Neural crest cell (in vitro differentiated cells): ENCODE data around the gene SCGB1C2. TPM values are rescaled to one million over a fixed set of nuclear protein-coding genes. Genes with fewer than 3 reads are reported as not detected.

Experiments used
- DNase-seq: peaks from one replicate; pipeline ENCODE4 v3.0.0; 2021; ENCODE audit warnings: low read depth, mixed read lengths, low spot score
- H3K27ac Mint-ChIP-seq: one replicate; pipeline ENCODE4 v1.8.0; 2021; ENCODE audit warnings: mild to moderate bottlenecking, mixed read lengths; ENCODE audit not compliant: unreplicated experiment
- H3K27me3 Mint-ChIP-seq: 2 replicates; pipeline ENCODE4 v1.8.0; 2021; ENCODE audit warnings: low read depth, mild to moderate bottlenecking, mixed read lengths
- H3K36me3 Mint-ChIP-seq: 2 replicates; pipeline ENCODE4 v1.8.0; 2021; ENCODE audit warnings: low read depth, mild to moderate bottlenecking, mixed read lengths
- H3K4me1 Mint-ChIP-seq: 2 replicates; pipeline ENCODE4 v1.8.0; 2021; ENCODE audit warnings: mixed read lengths
- H3K4me3 Mint-ChIP-seq: one replicate; pipeline ENCODE4 v1.8.0; 2021; ENCODE audit warnings: mild to moderate bottlenecking, mixed read lengths
- H3K9me3 Mint-ChIP-seq: 2 replicates; pipeline ENCODE4 v1.8.0; 2021; ENCODE audit warnings: mixed read lengths
- total RNA-seq: library from RNA; stranded (reverse); gene quantifications from 2 replicates; pipeline ENCODE4 v1.2.1, GENCODE V29; 2021
- TF ChIP-seq, protein P1 (sequence below): fragments of 200-600 bp; sonication (generic); conservative IDR thresholded peaks from 2 replicates; pipeline ENCODE4 v1.5.0; 2021; ENCODE audit warnings: antibody characterized with exemption, mild to moderate bottlenecking

SCGB1C2 gene
- total RNA-seq, 1 donor from 2014 or later: not detected

DNA sequence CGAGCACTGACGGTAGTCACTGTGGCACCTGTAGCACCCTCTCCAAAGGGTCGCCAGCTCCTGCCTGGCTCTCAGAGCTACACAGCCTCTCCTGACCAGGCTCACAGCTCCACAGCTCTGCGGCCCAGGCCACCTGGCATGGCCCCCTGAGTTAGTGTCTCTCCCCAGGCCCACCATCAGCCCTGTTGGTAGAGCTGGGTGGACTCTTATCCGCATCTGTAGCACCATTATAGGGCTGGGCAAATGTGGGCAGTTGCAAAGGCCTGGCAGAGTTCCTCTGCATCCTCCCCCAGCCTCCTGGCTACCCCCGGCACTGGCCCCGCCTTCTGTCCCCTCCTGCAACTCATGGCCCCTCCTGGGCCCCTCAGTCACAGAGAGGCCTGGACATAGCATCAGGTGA, 18.2 kb downstream of the SCGB1C2 start:
- Mint-ChIP-seq H3K4me1 (no peaks in the 10 kb centered on the region), H3K27me3 (no peaks in the 10 kb centered on the region), H3K9me3 (no peaks in the 10 kb centered on the region), H3K27ac (peak overlapping the region; percentile 19), H3K36me3 (no peaks in the 10 kb centered on the region), H3K4me3 (no peak overlapping the region)
- TF ChIP-seq, protein P1, sequence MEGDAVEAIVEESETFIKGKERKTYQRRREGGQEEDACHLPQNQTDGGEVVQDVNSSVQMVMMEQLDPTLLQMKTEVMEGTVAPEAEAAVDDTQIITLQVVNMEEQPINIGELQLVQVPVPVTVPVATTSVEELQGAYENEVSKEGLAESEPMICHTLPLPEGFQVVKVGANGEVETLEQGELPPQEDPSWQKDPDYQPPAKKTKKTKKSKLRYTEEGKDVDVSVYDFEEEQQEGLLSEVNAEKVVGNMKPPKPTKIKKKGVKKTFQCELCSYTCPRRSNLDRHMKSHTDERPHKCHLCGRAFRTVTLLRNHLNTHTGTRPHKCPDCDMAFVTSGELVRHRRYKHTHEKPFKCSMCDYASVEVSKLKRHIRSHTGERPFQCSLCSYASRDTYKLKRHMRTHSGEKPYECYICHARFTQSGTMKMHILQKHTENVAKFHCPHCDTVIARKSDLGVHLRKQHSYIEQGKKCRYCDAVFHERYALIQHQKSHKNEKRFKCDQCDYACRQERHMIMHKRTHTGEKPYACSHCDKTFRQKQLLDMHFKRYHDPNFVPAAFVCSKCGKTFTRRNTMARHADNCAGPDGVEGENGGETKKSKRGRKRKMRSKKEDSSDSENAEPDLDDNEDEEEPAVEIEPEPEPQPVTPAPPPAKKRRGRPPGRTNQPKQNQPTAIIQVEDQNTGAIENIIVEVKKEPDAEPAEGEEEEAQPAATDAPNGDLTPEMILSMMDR: no peak
- no peak for DNase-seq

DNA sequence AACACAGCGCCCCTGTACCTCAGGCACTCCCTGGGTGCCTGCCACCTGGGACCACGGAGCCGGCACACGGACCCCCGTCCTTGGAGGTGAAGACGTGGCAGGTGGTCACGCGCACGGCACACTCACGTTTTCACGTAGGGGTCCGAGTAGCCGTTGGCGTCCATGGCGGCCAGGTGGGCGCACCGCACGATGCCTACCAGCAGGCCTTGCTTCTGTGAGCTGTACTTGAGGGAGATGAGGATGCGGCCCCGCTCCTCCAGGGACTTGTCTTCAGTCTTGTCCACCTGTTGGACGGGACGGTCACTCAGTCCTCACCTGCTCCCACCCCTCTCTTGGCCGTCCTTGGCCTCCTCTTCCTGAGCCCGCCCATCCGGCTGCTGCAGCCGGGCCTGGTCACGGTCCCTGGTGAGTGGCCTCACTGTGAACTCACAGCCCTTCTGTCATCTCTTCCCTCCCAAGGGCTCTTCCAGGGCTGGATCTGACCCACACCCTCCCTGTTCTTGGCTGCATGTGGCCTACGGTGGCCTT, 18.8 kb downstream of the SCGB1C2 start:
- H3K27ac Mint-ChIP-seq: no peak overlapping the region
- no peaks in the 10 kb centered on the region for H3K9me3 Mint-ChIP-seq
- no peak overlapping the region for H3K4me3 Mint-ChIP-seq
- TF ChIP-seq, protein P1: no peak
- no peaks in the 10 kb centered on the region for H3K27me3 Mint-ChIP-seq
- H3K4me1 Mint-ChIP-seq: no peaks in the 10 kb centered on the region
- no peak for DNase-seq
- no peaks in the 10 kb centered on the region for H3K36me3 Mint-ChIP-seq

DNA sequence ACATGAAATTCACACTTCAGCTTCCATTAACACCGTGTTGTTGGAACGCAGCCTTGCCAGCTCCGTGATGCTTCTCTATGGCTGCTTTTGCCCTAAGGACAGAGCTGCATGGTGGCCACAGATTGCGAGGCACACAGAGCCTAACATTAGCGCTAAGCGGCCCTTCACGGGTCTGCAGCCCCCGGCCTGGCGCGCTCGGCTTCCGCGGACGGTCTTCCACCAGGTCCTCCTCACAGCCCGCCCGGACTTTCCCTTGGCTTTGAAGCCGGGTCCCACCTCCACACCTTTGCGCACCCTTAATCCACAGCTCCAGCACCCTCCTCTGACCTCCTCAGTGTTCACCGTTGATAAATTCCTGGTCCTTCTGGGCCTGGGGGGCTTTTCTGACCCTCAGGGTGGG, 19.6 kb downstream of the SCGB1C2 start:
- Mint-ChIP-seq H3K9me3 (no peaks in the 10 kb centered on the region), H3K4me1 (no peaks in the 10 kb centered on the region), H3K4me3 (no peak overlapping the region), H3K36me3 (no peaks in the 10 kb centered on the region), H3K27me3 (no peaks in the 10 kb centered on the region), H3K27ac (no peak overlapping the region)
- no peak for DNase-seq
- TF ChIP-seq, protein P1: no peak

DNA sequence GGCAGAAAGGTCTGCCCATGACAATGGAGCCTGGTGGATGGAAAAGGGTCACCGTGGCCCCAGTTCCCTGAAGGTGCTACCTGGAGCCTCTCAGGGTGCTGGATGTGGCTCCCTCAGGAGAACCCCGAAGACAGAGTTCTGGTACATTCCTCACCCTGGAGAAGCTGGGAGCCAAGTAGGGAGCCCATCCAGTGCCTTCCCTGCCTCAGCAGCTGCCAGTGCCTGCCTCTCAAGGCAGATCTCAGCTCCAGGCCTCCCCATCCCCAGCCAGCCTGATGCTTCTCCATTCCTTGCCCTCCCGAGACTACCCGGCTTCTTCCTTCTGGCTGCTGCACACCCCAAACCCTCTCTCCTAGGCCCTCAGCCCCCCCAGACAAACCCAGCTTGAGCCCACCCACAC, 20.5 kb downstream of the SCGB1C2 start:
- Mint-ChIP-seq H3K9me3 (no peaks in the 10 kb centered on the region), H3K4me1 (no peaks in the 10 kb centered on the region), H3K27ac (no peak overlapping the region), H3K27me3 (no peaks in the 10 kb centered on the region), H3K36me3 (no peaks in the 10 kb centered on the region), H3K4me3 (no peak overlapping the region)
- TF ChIP-seq, protein P1: no peak
- DNase-seq: no peak

DNA sequence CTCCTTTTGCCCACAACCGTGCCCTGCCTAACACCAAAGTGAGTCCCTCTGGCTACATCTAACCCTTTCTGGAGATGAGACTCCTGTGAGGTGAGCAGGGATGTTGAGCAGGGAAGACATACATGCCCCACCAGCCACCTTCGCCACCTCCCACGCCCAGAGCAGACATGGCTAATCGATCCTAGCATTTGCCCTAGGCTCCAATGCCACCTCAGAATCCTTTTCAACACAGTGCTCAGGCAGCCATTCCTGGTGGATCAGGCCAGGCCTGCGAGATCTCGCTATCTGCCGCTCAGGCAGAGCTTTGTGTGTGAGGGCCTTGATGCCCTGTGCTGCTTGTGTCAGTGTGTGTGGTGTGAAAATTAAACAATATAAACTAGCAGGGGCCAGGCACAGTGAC, 21.0 kb downstream of the SCGB1C2 start:
- no peak overlapping the region for H3K27ac Mint-ChIP-seq
- H3K27me3 Mint-ChIP-seq: no peaks in the 10 kb centered on the region
- no peaks in the 10 kb centered on the region for H3K9me3 Mint-ChIP-seq
- no peaks in the 10 kb centered on the region for H3K4me1 Mint-ChIP-seq
- no peak for DNase-seq
- H3K36me3 Mint-ChIP-seq: no peaks in the 10 kb centered on the region
- no peak overlapping the region for H3K4me3 Mint-ChIP-seq
- TF ChIP-seq, protein P1: no peak

DNA sequence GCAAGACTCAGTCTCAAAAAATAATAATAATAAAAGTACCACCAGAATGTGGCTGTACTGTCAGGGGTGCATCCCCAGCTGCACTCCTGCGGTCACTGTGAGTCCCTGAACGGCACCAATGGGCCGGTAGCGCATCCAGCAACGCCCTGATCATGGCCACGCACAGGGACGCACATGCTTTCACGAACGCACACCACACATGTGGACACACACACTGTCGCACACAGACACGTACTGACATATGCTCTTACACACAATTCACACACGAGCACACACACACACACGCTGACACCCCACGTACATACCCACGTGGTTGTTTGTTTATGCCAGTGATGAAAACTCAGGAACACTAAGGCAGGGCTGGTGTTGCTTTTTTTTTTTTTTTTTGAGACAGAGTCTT, 22.2 kb downstream of the SCGB1C2 start:
- TF ChIP-seq, protein P1: no peak
- H3K9me3 Mint-ChIP-seq: no peaks in the 10 kb centered on the region
- H3K27me3 Mint-ChIP-seq: no peaks in the 10 kb centered on the region
- H3K27ac Mint-ChIP-seq: no peak overlapping the region
- DNase-seq: no peak
- H3K36me3 Mint-ChIP-seq: no peaks in the 10 kb centered on the region
- no peak overlapping the region for H3K4me3 Mint-ChIP-seq
- H3K4me1 Mint-ChIP-seq: peaks cover 4% of the 10 kb centered on the region
